IMR-90 (cell line): ENCODE data around the gene SERPINA3. TPM values are rescaled to one million over a fixed set of nuclear protein-coding genes. Genes with fewer than 3 reads are reported as not detected.

Source experiments
- ATAC-seq: fragments of 200-7000 bp; cut with Tn5 transposase; 2 replicates; pipeline ENCODE4 v1.9.1; 2020; ENCODE audit warnings: low read depth, mild to moderate bottlenecking, moderate library complexity
- BruUV-seq: library from RNA; stranded (reverse); fragments of 400-500 nt; replicated peaks from 2 replicates; lab custom pipeline; 2021; lab: Mats Ljungman, UMichigan
- CTCF ChIA-PET: fragments of 300-600 bp; formaldehyde crosslinking; extraction: SDS; loops from one replicate; lab custom pipeline; 2021; ENCODE audit warnings: antibody characterized with exemption; lab: Yijun Ruan, JAX
- POLR2A ChIA-PET: fragments of 300-600 bp; sonication (Branson Sonifier 250); formaldehyde crosslinking; loops from one replicate; lab custom pipeline; 2022; ENCODE audit warnings: antibody characterized with exemption; ENCODE audit not compliant: unreplicated experiment; lab: Charles Lee
- DNase-seq: peaks from one replicate; pipeline ENCODE4 v3.0.0; 2013
- H2AFZ ChIP-seq: replicated peaks from 2 replicates; pipeline ENCODE3; 2013; ENCODE audit warnings: low read length, mild to moderate bottlenecking; ENCODE audit not compliant: poor library complexity
- H2AK5ac ChIP-seq: 2 replicates; pipeline ENCODE4 v1.6.1; 2013; ENCODE audit warnings: low read depth, low read length, inconsistent platforms
- H2AK9ac ChIP-seq: replicated peaks from 2 replicates; pipeline ENCODE3; 2013; ENCODE audit warnings: mild to moderate bottlenecking, low read depth, low read length, moderate library complexity; ENCODE audit not compliant: poor library complexity
- H2BK120ac ChIP-seq: 2 replicates; pipeline ENCODE4 v1.6.1; 2013; ENCODE audit warnings: low read depth, low read length, inconsistent platforms
- H2BK15ac ChIP-seq: 3 replicates; pipeline ENCODE4 v1.6.1; 2013; ENCODE audit warnings: low read depth, low read length, inconsistent platforms
- H2BK20ac ChIP-seq: 2 replicates; pipeline ENCODE4 v1.6.1; 2013; ENCODE audit warnings: low read depth, mild to moderate bottlenecking, inconsistent platforms, low read length, moderate library complexity
- H2BK5ac ChIP-seq: 2 replicates; pipeline ENCODE4 v1.6.1; 2013; ENCODE audit warnings: mild to moderate bottlenecking, low read depth, low read length, inconsistent platforms; ENCODE audit not compliant: poor library complexity, severe bottlenecking
- H3K14ac ChIP-seq: replicated peaks from 2 replicates; pipeline ENCODE4 v1.6.1; 2013; ENCODE audit warnings: low read depth, low read length, inconsistent platforms
- H3K18ac ChIP-seq: 2 replicates; pipeline ENCODE4 v1.6.1; 2013; ENCODE audit warnings: low read depth, low read length, control low read depth
- H3K23ac ChIP-seq: 2 replicates; pipeline ENCODE4 v1.6.1; 2013; ENCODE audit warnings: low read depth, low read length, inconsistent platforms
- H3K27ac ChIP-seq: 2 replicates; pipeline ENCODE4 v1.5.1; 2013; ENCODE audit warnings: mild to moderate bottlenecking, control low read depth, low read length; ENCODE audit not compliant: insufficient read depth
- H3K27me3 ChIP-seq: 2 replicates; pipeline ENCODE4 v1.6.1; 2013; ENCODE audit warnings: low read length; ENCODE audit not compliant: control insufficient read depth, insufficient read depth
- H3K36me3 ChIP-seq: 2 replicates; pipeline ENCODE4 v1.6.1; 2013; ENCODE audit warnings: low read length, mixed read lengths; ENCODE audit not compliant: control insufficient read depth, insufficient read depth
- H3K4ac ChIP-seq: 2 replicates; pipeline ENCODE4 v1.6.1; 2013; ENCODE audit warnings: low read depth, low read length, inconsistent platforms
- H3K4me1 ChIP-seq: 2 replicates; pipeline ENCODE4 v1.6.1; 2013; ENCODE audit warnings: low read length, mixed read lengths; ENCODE audit not compliant: control insufficient read depth, insufficient read depth
- H3K4me2 ChIP-seq: 2 replicates; pipeline ENCODE4 v1.6.1; 2013; ENCODE audit warnings: low read depth, mild to moderate bottlenecking, control low read depth, low read length, moderate library complexity
- H3K4me3 ChIP-seq: 2 replicates; pipeline ENCODE4 v1.5.1; 2013; ENCODE audit warnings: low read depth, mild to moderate bottlenecking, control low read depth, low read length, moderate library complexity; ENCODE audit not compliant: insufficient read depth
- H3K56ac ChIP-seq: 2 replicates; pipeline ENCODE4 v1.6.1; 2013; ENCODE audit warnings: low read length, inconsistent platforms; ENCODE audit not compliant: insufficient read depth; ENCODE audit errors: extremely low read depth
- H3K79me1 ChIP-seq, 2 experiments: 2 replicates each; pipeline ENCODE4 v1.6.1; 2013; ENCODE audit warnings: low read length in 2 of 2, inconsistent platforms in 1 of 2, low read depth in 1 of 2
- H3K9ac ChIP-seq: 2 replicates; pipeline ENCODE4 v1.6.1; 2013; ENCODE audit warnings: low read depth, low read length, control low read depth
- H3K9me1 ChIP-seq: 2 replicates; pipeline ENCODE4 v1.6.1; 2013; ENCODE audit warnings: low read length, inconsistent platforms; ENCODE audit not compliant: insufficient read depth
- H3K9me3 ChIP-seq: 2 replicates; pipeline ENCODE4 v1.6.1; 2013; ENCODE audit warnings: low read length; ENCODE audit not compliant: control insufficient read depth, insufficient read depth
- H4K20me1 ChIP-seq: 2 replicates; pipeline ENCODE4 v1.6.1; 2013; ENCODE audit warnings: low read length, inconsistent platforms; ENCODE audit not compliant: insufficient read depth
- H4K5ac ChIP-seq: 2 replicates; pipeline ENCODE4 v1.6.1; 2013; ENCODE audit warnings: mild to moderate bottlenecking, low read depth, low read length, control low read depth
- H4K8ac ChIP-seq, 2 experiments: 2 replicates each; pipeline ENCODE4 v1.6.1; 2013; ENCODE audit warnings: low read depth in 2 of 2, low read length in 2 of 2, control low read depth in 1 of 2, inconsistent platforms in 1 of 2
- H4K91ac ChIP-seq: 2 replicates; pipeline ENCODE4 v1.6.1; 2013; ENCODE audit warnings: low read depth, low read length, inconsistent platforms; ENCODE audit not compliant: insufficient read depth
- FOS ChIP-seq: fragments of 150-350 bp; IDR thresholded peaks from 2 replicates; pipeline ENCODE4 v1.6.1; 2016; ENCODE audit warnings: low read depth, low read length
- MAFK ChIP-seq: IDR thresholded peaks from 2 replicates; pipeline ENCODE4 v1.6.1; 2012; ENCODE audit warnings: low read depth, low read length, improper control_type of control experiment
- MXI1 ChIP-seq: IDR thresholded peaks from 2 replicates; pipeline ENCODE4 v1.6.1; 2012; ENCODE audit warnings: low read depth, mild to moderate bottlenecking, low read length, moderate library complexity, borderline replicate concordance
- NFE2L2 ChIP-seq: fragments of 150-350 bp; IDR thresholded peaks from 2 replicates; pipeline ENCODE4 v1.6.1; 2016; ENCODE audit warnings: low read depth, mild to moderate bottlenecking, low read length
- POLR2A ChIP-seq: IDR thresholded peaks from 2 replicates; pipeline ENCODE4 v1.6.1; 2012; ENCODE audit warnings: mild to moderate bottlenecking, low read depth, low read length
- RCOR1 ChIP-seq: IDR thresholded peaks from 2 replicates; pipeline ENCODE4 v1.6.1; 2012; ENCODE audit warnings: mild to moderate bottlenecking, low read length, improper control_type of control experiment; ENCODE audit not compliant: insufficient replicate concordance
- SMC3 ChIP-seq: fragments of 150-350 bp; IDR thresholded peaks from 2 replicates; pipeline ENCODE4 v1.6.1; 2016; ENCODE audit warnings: low read depth, mild to moderate bottlenecking, antibody characterized with exemption, low read length, moderate library complexity
- WGBS, 2 experiments: methylation state at CpG; one replicate each; pipeline versions ENCODE4 v1.1.5 to v1.1.7; 2013; ENCODE audit warnings: missing lambda C conversion rate in 2 of 2; ENCODE audit not compliant: insufficient read length in 1 of 2; ENCODE audit errors: extremely low coverage in 2 of 2; 5-methylcytosine and 5-hydroxymethylcytosine counted together
- dilution Hi-C: fragments of 300-500 bp; cut with HindIII; formaldehyde crosslinking; loops from one replicate; pipeline ENCODE4 v1.14.3; 2018; ENCODE audit warnings: low sequenced_read_pairs; ENCODE audit not compliant: unreplicated experiment
- in situ Hi-C: fragments of 300-500 bp; cut with MboI; formaldehyde crosslinking; loops from 3 replicates; pipeline ENCODE4 v1.14.3; 2019; ENCODE audit warnings: low sequenced_read_pairs, inconsistent platforms, mixed read lengths
- intact Hi-C: fragments of 100-400 bp; cut with micrococcal nuclease; formaldehyde crosslinking; loops from 2 replicates; pipeline ENCODE4 v1.10.0; 2022
- polyA plus RNA-seq, 3 experiments: library from polyadenylated mRNA; depleted of rRNA; stranded (reverse); fragments of >200 nt; gene quantifications; 2 replicates each; pipeline ENCODE4 v1.2.3, GENCODE V29; 2012; ENCODE audit warnings: low replicate concordance in 1 of 3
- total RNA-seq: library from RNA; depleted of rRNA; stranded (reverse); fragments of >200 nt; gene quantifications from 2 replicates; pipeline ENCODE4 v1.2.3, GENCODE V29; 2012
- TF ChIP-seq, protein P1 (sequence below): fragments of 150-350 bp; IDR thresholded peaks from 2 replicates; pipeline ENCODE4 v1.6.1; 2017; ENCODE audit warnings: mild to moderate bottlenecking, antibody characterized with exemption, low read length, low read depth

The SERPINA3 gene
- total and polyA plus RNA-seq, 2 of the 4 experiments (the other 2 are of a cell fraction): 0.36 to 0.48 TPM

DNA sequence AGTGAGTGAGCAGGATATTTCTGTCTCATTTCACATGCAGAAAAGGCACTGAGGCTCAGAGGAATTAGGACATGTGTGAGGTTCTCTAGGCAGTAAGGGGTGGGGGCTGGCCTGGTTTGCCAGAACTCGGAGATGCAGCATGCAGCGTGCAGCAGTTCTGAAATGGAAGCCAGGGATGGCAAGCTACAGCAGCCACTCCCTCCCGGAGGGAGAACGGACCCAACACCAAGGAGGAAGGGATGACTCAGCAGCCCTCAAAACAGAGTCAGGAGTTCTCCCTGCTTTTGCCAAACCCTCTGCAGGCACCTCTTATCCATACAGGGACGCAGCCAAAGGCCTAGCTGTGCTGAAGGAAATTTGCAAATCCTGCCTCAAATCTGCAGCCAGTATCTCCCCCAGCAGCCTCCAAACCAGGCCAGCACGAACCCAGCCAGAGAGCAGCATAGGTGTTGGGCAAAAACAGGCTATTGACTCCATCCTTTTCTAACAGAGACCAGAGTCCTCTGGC lies 10.3 kb upstream of the SERPINA3 start:
- CTCF ChIA-PET: interaction anchor here (0.6 to 1.5 kb wide), 2 partner anchors 9 to 13 kb away, joined by 5 to 7 read pairs; no protein-coding TSS in a partner anchor
- TF ChIP-seq SMC3 (no peak), MXI1 (no peak), POLR2A (no peak), NFE2L2 (peak; percentile 93), MAFK (peak; percentile 72), RCOR1 (no peak), FOS (peak; percentile 56; the same call in 1 of the 2 replicates)
- TF ChIP-seq, protein P1, sequence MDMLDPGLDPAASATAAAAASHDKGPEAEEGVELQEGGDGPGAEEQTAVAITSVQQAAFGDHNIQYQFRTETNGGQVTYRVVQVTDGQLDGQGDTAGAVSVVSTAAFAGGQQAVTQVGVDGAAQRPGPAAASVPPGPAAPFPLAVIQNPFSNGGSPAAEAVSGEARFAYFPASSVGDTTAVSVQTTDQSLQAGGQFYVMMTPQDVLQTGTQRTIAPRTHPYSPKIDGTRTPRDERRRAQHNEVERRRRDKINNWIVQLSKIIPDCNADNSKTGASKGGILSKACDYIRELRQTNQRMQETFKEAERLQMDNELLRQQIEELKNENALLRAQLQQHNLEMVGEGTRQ: no peak

More for the DNA sequence above, 10.3 kb upstream of the SERPINA3 start:
- Histone ChIP-seq H3K4me2 (peak overlapping the region; percentile 54; the same call in 1 of the 2 replicates), H3K23ac (peak overlapping the region; percentile 58; the same call in 1 of the 2 replicates), H4K91ac (peak overlapping the region; percentile 75), H4K5ac (peak overlapping the region; percentile 92), H3K56ac (peak overlapping the region; percentile 13; the same call in 1 of the 2 replicates), H4K20me1 (no peaks in the 10 kb centered on the region), H3K27me3 (no peaks in the 10 kb centered on the region; the same call in 1 of the 2 replicates), H3K27ac (peak overlapping the region; percentile 96; the same call in 1 of the 2 replicates), H3K9ac (peak overlapping the region; percentile 64), H3K9me3 (no peaks in the 10 kb centered on the region), H2BK5ac (peak overlapping the region; percentile 70), H2AK5ac (peak overlapping the region; percentile 37), H2BK120ac (peak overlapping the region; percentile 85), H3K9me1 (peaks cover 7% of the 10 kb centered on the region; the same call in 1 of the 2 replicates), H4K8ac (peak overlapping the region; percentile 26 to 94; a peak in 3 of 4 replicates), H2BK20ac (peak overlapping the region; percentile 83), H3K4me3 (no peak overlapping the region), H2BK15ac (peak overlapping the region; percentile 78; the same call in 1 of the 3 replicates), H2AK9ac (peak overlapping the region; percentile 35), H3K14ac (no peak overlapping the region; the same call in 1 of the 2 replicates), H3K36me3 (no peaks in the 10 kb centered on the region), H3K18ac (peak overlapping the region; percentile 85), H3K4ac (peak overlapping the region; percentile 91), H2AFZ (peak overlapping the region; percentile 82), H3K79me1 (no peaks in the 10 kb centered on the region), H3K4me1 (peaks cover 20% of the 10 kb centered on the region)
- ATAC-seq (peak; percentile 69), DNase-seq (peak; percentile 89)
- 0% methylated on average over 2 of the region's 6 CpGs; no CpG with 5 or more reads in 1 of the 2 experiments for WGBS, 2 experiments
- no TSS peak for BruUV-seq
- intact Hi-C loops (loop anchor here (5.0 kb wide), 2 partner anchors 65 to 930 kb away; no protein-coding TSS in a partner anchor), dilution Hi-C loops (no loop called here), in situ Hi-C loops (no loop called here)
- POLR2A ChIA-PET: interaction anchor here (0.6 kb wide), 1 partner anchor 44 kb away, joined by 4 read pairs; no protein-coding TSS in a partner anchor
